ENCODE results near the gene ENO4. TPM values are rescaled to one million over a fixed set of nuclear protein-coding genes. Genes with fewer than 3 reads are reported as not detected.

The ENO4 gene
- total and polyA plus RNA-seq, 10 of the 15 experiments (the other 5 are each of a cell fraction or from before 2014, with no cell fraction given) = 0.12 to 0.37 (median 0.18) TPM; not detected in 7

GRCh38 chr10:116848032-116848943 lies 1.0 kb upstream of the ENO4 start:
- intact Hi-C loops (cut with micrococcal nuclease; ENCODE audit: unreplicated experiment) = no loop called here
- in situ Hi-C loops (cut with MboI) = no loop called here
- no peaks in the 10 kb centered on the region; the same call in none of the 2 replicates for H3K79me2 ChIP-seq (ENCODE audit: control insufficient read depth, insufficient read depth, low read length)
- no peaks in the 10 kb centered on the region for H3K36me3 ChIP-seq (ENCODE audit: control insufficient read depth in 2 of 2, insufficient read depth in 2 of 2, low read length in 1 of 2)
- DNase-seq (ENCODE audit: low read depth, low spot score) = peak; percentile 62
- H2AFZ ChIP-seq (ENCODE audit: control insufficient read depth, low read depth, low read length) = peak overlapping the region; percentile 96
- H3K27ac ChIP-seq (ENCODE audit: control insufficient read depth, insufficient read depth) = peak overlapping the region; percentile 81
- peak overlapping the region; percentile 86 for H3K9ac ChIP-seq (ENCODE audit: control insufficient read depth, insufficient read depth, low read length)
- H3K27me3 ChIP-seq (replicated peaks in 1 of 2; ENCODE audit: control insufficient read depth in 2 of 2, insufficient read depth in 2 of 2, low read length in 1 of 2) = no peaks in the 10 kb centered on the region
- ChIA-PET CTCF (interaction anchor here (0.6 to 1.3 kb wide), 2 partner anchors 326 to 327 kb away, joined by 3 to 6 read pairs; no protein-coding TSS in a partner anchor), POLR2A (interaction anchor here (1.0 to 1.6 kb wide), 2 partner anchors 11 to 12 kb away, joined by 3 read pairs; no protein-coding TSS in a partner anchor), SMC1A (ENCODE audit: uncharacterized antibody, unreplicated experiment) (interaction anchor here (0.9 to 1.5 kb wide), 4 partner anchors 11 to 52 kb away, joined by 3 to 9 read pairs (median 4); no protein-coding TSS in a partner anchor), RAD21 (ENCODE audit: unreplicated experiment) (interaction anchor here (0.9 to 1.6 kb wide), 4 partner anchors 8 to 11 kb away, joined by 4 to 7 read pairs (median 6); no protein-coding TSS in a partner anchor)
- H3K4me3 ChIP-seq = peak overlapping the region; percentile 76
- peak overlapping the region; percentile 86 for H3K4me2 ChIP-seq (ENCODE audit: control insufficient read depth, insufficient read depth)
- peak; percentile 86 for FAIRE-seq
- BruUV-seq (replicated peaks) = no TSS peak
- H4K20me1 ChIP-seq (ENCODE audit: control insufficient read depth, insufficient read depth) = no peaks in the 10 kb centered on the region
- H3K4me1 ChIP-seq (ENCODE audit: control insufficient read depth, insufficient read depth, low read length) = peaks cover 27% of the 10 kb centered on the region
- WGBS (ENCODE audit: insufficient coverage, insufficient replicate concordance, low lambda C conversion rate, missing lambda C conversion rate) = under 1% methylated on average over 17 of the region's 17 CpGs
- peak; percentile 85 for ATAC-seq
- H3K9me3 ChIP-seq (replicated peaks; ENCODE audit: control insufficient read depth, insufficient read depth, low read length) = no peaks in the 10 kb centered on the region
- TF ChIP-seq RB1 (IDR thresholded peaks at IDR 0.05; ENCODE audit: borderline replicate concordance) (no peak), POLR2A (IDR thresholded peaks at IDR 0.05; ENCODE audit: low read depth, low read length) (0 out of 2 replicates have a peak, but pooled peaks have one; percentile 39), IRF4 (IDR thresholded peaks at IDR 0.05; ENCODE audit: low read depth, low read length) (no peak), LARP7 (IDR thresholded peaks at IDR 0.05) (no peak), ATF7 (IDR thresholded peaks at IDR 0.05; ENCODE audit: low read depth) (0 out of 2 replicates have a peak, but pooled peaks have one; percentile 49), HCFC1 (IDR thresholded peaks at IDR 0.05; ENCODE audit: low read length) (no peak), CTCF (IDR thresholded peaks at IDR 0.05 in 2 of 3, conservative IDR thresholded peaks at IDR 0.05 in 1 of 3; ENCODE audit: control insufficient read depth in 2 of 3, extremely low read depth in 1 of 3, insufficient read depth in 1 of 3, low read depth in 3 of 3, low read length in 3 of 3) (no peak), ZNF274 (IDR thresholded peaks at IDR 0.05; ENCODE audit: insufficient read depth, insufficient read length) (no peak), BMI1 (IDR thresholded peaks at IDR 0.05; ENCODE audit: borderline replicate concordance) (no peak), ATF2 (IDR thresholded peaks at IDR 0.05; ENCODE audit: low read length) (no peak), IRF5 (IDR thresholded peaks at IDR 0.05; ENCODE audit: borderline replicate concordance) (no peak), MYC (IDR thresholded peaks at IDR 0.05; ENCODE audit: insufficient read depth, insufficient read length, insufficient replicate concordance, low read length, severe bottlenecking) (no peak), IRF3 (IDR thresholded peaks at IDR 0.05) (no peak), USF2 (IDR thresholded peaks at IDR 0.05; ENCODE audit: borderline replicate concordance, low read depth, low read length) (no peak), SPI1 (IDR thresholded peaks at IDR 0.05; ENCODE audit: borderline replicate concordance, insufficient read depth, low read depth, low read length) (peak; percentile 94), STAT3 (IDR thresholded peaks at IDR 0.05; ENCODE audit: low read depth, low read length) (no peak)
